ENCODE results near the gene FBXO42. TPM values are rescaled to one million over a fixed set of nuclear protein-coding genes. Genes with fewer than 3 reads are reported as not detected.

FBXO42 gene
- total RNA-seq, 2 experiments from 2014 or later = 14.3 to 14.9 TPM

DNA sequence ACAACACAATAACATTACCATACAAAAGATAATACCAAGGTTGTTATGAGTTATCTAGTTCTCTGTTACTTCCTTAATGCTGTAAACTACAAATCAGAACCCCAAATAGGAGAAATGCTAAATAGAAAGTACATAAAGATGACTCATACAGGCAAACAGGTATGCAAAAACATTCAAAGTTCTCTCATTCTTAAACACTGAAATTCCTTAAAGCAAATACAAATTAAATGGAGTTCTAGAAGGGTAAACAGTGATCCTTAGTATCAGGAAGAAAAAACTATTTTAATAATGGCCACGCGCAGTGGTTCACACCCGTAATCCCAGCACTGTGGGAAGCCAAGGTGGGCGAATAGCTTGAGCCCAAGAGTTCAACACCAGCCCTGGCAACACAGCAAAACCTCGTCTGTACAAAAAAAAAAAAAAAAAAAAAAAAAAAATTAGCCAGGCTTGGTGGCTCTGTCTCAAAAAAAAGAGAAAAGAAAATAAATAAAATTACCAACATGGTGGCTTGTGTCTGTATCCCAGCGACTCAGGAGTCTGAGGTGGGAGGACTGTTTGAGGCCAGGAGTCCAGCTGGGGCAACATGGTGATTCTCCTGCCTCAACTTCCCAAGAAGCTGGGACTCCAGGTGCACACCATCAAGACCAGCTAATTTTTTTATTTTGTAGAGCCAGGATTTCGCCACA, 17.5 kb downstream of the FBXO42 start:
- no peak overlapping the region for H3K4me3 ChIP-seq (ENCODE audit: low read length)
- Mint-ChIP-seq H3K27me3 (no peaks in the 10 kb centered on the region), H3K4me1 (ENCODE audit: low read depth) (peaks cover 24% of the 10 kb centered on the region), H3K27ac (no peak overlapping the region), H3K4me3 (no peak overlapping the region), H3K36me3 (ENCODE audit: low read depth) (peaks cover 13% of the 10 kb centered on the region), H3K9me3 (no peaks in the 10 kb centered on the region)
- TF ChIP-seq, protein P1, sequence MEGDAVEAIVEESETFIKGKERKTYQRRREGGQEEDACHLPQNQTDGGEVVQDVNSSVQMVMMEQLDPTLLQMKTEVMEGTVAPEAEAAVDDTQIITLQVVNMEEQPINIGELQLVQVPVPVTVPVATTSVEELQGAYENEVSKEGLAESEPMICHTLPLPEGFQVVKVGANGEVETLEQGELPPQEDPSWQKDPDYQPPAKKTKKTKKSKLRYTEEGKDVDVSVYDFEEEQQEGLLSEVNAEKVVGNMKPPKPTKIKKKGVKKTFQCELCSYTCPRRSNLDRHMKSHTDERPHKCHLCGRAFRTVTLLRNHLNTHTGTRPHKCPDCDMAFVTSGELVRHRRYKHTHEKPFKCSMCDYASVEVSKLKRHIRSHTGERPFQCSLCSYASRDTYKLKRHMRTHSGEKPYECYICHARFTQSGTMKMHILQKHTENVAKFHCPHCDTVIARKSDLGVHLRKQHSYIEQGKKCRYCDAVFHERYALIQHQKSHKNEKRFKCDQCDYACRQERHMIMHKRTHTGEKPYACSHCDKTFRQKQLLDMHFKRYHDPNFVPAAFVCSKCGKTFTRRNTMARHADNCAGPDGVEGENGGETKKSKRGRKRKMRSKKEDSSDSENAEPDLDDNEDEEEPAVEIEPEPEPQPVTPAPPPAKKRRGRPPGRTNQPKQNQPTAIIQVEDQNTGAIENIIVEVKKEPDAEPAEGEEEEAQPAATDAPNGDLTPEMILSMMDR (IDR thresholded peaks at IDR 0.05) = no peak
- H3K27ac ChIP-seq (ENCODE audit: low read depth in 1 of 2, low read length in 2 of 2) = no peak overlapping the region
- ChIA-PET POLR2A (no interaction called here), CTCF (interaction anchor here (1.0 kb wide), 1 partner anchor 18 kb away, joined by 3 read pairs; the partner anchor contains the start of gene FBXO42)
- H3K4me1 ChIP-seq (ENCODE audit: insufficient read depth, low read length) = peaks cover 6% of the 10 kb centered on the region
- no peaks in the 10 kb centered on the region for H3K9me3 ChIP-seq (ENCODE audit: control insufficient read depth in 1 of 2, insufficient read depth in 1 of 2, low read length in 2 of 2)
- ATAC-seq (ENCODE audit: poor library complexity) (no peak), DNase-seq (no peak)
- intact Hi-C loops (cut with DNase I, micrococcal nuclease) = no loop called here
- H3K36me3 ChIP-seq (ENCODE audit: insufficient read depth, low read length) = no peaks in the 10 kb centered on the region
- H3K27me3 ChIP-seq (ENCODE audit: control insufficient read depth in 1 of 2, insufficient read depth in 2 of 2, low read length in 2 of 2) = no peaks in the 10 kb centered on the region

DNA sequence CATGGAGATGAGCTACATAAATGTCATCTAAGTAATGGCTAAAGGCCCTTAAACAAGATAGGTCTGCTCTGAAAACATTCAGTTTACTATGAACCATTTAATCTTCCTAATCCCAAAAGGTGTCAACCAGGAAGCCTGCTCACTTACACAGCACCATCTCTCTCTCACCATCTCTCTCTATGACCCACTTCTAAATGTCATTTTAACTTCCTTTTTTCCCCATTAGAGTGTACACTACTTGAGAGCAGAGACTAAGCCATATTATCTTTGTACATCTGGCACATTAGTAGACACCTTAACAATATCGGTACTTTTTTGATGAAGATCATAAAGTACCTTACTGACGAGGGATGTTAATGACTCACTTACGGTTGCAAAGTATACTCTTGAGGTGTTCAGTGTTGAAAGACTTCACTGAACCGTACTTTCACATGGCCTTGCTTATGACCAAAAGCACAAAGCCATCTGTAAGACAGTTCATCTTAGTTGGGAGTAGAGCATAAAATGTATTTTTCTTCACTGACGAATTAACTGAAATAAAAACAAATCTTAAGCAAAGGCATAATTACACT, 25.4 kb downstream of the FBXO42 start:
- ATAC-seq (ENCODE audit: poor library complexity) = no peak
- no peak overlapping the region for H3K27ac Mint-ChIP-seq
- no peak overlapping the region for H3K27ac ChIP-seq (ENCODE audit: low read depth in 1 of 2, low read length in 2 of 2)

DNA sequence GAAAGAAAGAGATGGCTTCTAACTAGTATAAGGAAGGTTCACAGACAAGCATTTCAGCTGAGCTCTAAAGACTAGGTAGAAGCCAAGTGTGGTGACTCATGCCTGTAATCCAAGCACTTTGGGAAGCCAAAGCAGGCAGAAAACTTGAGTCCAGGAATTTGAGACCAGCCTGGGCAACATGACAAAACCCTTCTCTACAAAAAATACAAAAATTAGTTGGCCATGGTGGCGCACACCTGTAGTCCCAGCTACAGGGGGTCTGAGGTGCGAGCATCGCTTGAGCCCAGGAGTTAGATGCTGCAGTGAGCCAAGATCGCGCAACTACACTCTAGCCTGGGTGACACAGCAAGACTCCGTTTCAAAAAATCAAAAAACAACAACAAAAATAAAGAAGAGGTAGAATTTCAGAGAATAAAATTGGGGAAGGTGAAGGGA, 27.8 kb downstream of the FBXO42 start:
- no peak overlapping the region for H3K27ac ChIP-seq (ENCODE audit: low read depth in 1 of 2, low read length in 2 of 2)
- CTCF ChIA-PET = no interaction called here
- no peak overlapping the region for H3K27ac Mint-ChIP-seq
- no peak overlapping the region for H3K4me3 ChIP-seq (ENCODE audit: low read length)
- no peaks in the 10 kb centered on the region for H3K4me1 ChIP-seq (ENCODE audit: insufficient read depth, low read length)
- no peaks in the 10 kb centered on the region for H3K27me3 Mint-ChIP-seq
- H3K9me3 Mint-ChIP-seq = no peaks in the 10 kb centered on the region
- no peak for DNase-seq
- TF ChIP-seq, protein P1 (IDR thresholded peaks at IDR 0.05) = no peak
- no peaks in the 10 kb centered on the region for H3K9me3 ChIP-seq (ENCODE audit: control insufficient read depth in 1 of 2, insufficient read depth in 1 of 2, low read length in 2 of 2)
- POLR2A ChIA-PET = no interaction called here
- ATAC-seq (ENCODE audit: poor library complexity) = no peak
- no peak overlapping the region for H3K4me3 Mint-ChIP-seq
- H3K27me3 ChIP-seq (ENCODE audit: control insufficient read depth in 1 of 2, insufficient read depth in 2 of 2, low read length in 2 of 2) = no peaks in the 10 kb centered on the region
- intact Hi-C loops (cut with DNase I, micrococcal nuclease) = no loop called here
- peaks cover 29% of the 10 kb centered on the region for H3K36me3 Mint-ChIP-seq (ENCODE audit: low read depth)
- H3K4me1 Mint-ChIP-seq (ENCODE audit: low read depth) = peaks cover 28% of the 10 kb centered on the region
- peaks cover 7% of the 10 kb centered on the region for H3K36me3 ChIP-seq (ENCODE audit: insufficient read depth, low read length)

More for the DNA sequence above, 25.4 kb downstream of the FBXO42 start:
- no peaks in the 10 kb centered on the region for H3K9me3 Mint-ChIP-seq
- TF ChIP-seq, protein P1 (IDR thresholded peaks at IDR 0.05) = no peak
- POLR2A ChIA-PET = no interaction called here
- intact Hi-C loops (cut with DNase I, micrococcal nuclease) = no loop called here
- Histone ChIP-seq H3K4me1 (ENCODE audit: insufficient read depth, low read length) (no peaks in the 10 kb centered on the region), H3K36me3 (ENCODE audit: insufficient read depth, low read length) (peaks cover 7% of the 10 kb centered on the region), H3K27me3 (ENCODE audit: control insufficient read depth in 1 of 2, insufficient read depth in 2 of 2, low read length in 2 of 2) (no peaks in the 10 kb centered on the region), H3K9me3 (ENCODE audit: control insufficient read depth in 1 of 2, insufficient read depth in 1 of 2, low read length in 2 of 2) (no peaks in the 10 kb centered on the region), H3K4me3 (ENCODE audit: low read length) (no peak overlapping the region)
- peaks cover 30% of the 10 kb centered on the region for H3K36me3 Mint-ChIP-seq (ENCODE audit: low read depth)
- DNase-seq = no peak
- H3K4me3 Mint-ChIP-seq = no peak overlapping the region
- peaks cover 19% of the 10 kb centered on the region for H3K4me1 Mint-ChIP-seq (ENCODE audit: low read depth)
- CTCF ChIA-PET = no interaction called here
- H3K27me3 Mint-ChIP-seq = no peaks in the 10 kb centered on the region

Data from CD4-positive, alpha-beta T cell (primary cell).